Activated CD4-positive, CD25-positive, alpha-beta regulatory T cell (primary cell): ENCODE data around the gene PLCB1.
"Not testable (repeated sequence)": the region's sequence is repeated elsewhere in the genome, so short reads cannot be mapped to it uniquely, and the experiment has no call there.

Experiments
- DNase-seq, 4 experiments: peaks; one replicate each; lab custom pipeline; 2025; lab: John Stamatoyannopoulos, UW

PLCB1 gene

DNA sequence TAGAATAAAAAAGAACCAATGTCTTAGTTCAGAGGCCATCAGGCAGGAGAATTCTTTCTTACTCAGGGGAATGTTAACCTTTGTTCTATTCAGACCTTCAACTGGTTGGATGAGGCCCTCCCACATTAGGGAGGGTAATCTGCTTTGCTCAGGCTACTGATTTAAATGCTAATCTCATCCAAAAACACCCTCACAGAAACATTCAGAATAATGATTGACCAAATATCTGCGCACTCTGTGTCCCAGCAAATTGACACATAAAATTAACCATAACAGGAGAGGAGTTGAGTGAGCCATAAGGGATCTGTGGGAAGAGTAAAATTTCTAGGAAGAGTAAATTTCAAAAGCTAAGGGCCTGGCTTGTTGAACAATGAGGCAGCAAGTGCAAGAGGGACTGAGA is 702.8 kb downstream of the PLCB1 start:
- DNase-seq, result no peak

DNA sequence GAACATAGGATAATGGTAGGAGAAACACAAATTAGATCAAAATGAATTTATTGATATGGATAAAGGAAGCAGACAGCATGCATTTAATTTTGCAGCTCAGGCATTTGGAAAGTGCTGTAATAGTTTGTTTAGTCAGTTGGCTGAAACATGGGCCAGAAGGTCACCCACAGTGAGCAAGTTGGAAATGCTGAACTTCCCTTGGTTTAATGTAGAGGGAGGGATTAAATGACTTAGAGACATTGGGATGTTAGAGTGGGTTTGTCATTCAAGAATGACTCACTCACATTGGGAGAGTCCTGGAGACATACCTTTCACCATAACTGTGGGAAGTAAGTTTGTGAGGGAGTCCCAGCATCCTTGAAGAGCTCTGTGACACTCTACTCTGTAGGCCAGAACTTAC is 705.3 kb downstream of the PLCB1 start:
- DNase-seq, result no peak

DNA sequence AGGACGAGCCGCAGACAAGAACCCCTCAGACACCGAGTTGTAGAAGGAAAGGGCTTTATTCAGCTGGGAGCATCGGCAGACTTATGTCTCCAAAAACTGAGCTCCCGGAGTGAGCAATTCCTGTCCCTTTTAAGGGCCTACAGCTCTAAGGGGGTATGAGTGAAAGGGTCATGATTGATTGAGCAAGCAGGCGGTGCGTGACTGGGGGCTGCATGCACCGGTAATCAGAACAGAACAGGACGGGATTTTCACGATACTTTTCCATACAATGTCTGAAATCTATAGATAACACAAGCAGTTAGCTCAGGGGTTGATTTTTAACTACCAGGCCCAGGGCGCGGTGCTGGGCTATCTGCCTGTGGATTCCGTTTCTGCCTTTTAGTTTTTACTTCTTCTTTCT is 710.5 kb downstream of the PLCB1 start:
- DNase-seq, result no peak

DNA sequence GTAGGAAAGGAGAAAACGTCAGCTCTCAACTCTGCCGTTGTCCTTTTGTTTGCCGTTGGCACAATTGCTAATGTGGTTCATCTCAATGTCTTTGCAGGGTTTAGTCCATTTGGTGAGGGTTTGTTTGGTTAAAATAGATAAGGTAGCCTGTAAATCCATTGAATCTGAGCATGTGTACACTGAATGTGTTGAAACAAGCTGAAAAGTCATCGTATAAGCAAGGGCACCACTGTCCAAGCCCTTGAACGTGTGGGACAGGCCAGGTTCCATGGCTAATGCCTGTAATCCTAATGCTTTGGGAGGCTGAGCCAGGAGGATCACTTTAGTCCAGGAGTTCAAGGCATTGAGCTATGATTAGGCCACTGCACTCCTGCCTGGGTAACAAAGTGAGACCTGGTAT is 712.1 kb downstream of the PLCB1 start:
- no peak for DNase-seq

DNA sequence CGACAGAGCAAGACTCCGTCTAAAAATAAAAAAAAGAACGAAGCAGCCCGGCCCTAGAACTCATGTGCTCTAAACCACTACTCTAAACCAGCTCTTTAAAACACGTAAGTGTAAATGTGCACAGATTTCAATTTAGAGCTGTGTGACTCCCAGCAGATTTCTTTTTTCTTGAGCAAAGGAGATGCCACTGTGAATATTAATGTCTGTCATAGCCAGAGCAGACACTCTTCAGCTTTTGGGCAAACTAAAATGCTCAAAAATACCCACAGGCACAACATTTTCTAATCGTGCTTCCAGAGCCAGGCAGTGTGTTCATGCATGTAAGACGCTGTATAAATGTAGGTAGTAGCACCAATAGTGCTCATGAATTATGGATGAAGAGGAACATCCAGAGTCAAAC is 717.9 kb downstream of the PLCB1 start:
- DNase-seq, result no peak

DNA sequence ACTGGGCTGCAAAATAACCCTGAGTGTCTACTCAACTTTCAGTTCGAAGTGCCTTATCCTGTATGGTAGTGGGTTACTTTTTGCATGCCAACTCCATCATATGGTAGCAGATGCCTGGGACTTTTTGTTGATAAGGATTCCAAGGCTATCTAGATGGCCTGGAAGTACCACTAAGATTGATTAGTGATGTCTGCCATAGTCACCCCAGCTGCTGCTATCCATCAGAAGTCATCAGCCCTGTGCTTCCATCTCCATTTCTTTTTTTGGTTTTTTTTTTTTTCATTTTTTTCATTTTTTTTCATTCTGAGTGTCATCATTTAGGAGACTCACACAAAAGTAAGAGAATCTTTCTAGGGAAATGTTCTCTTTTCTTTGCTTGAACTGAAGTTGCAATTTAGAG is 719.4 kb downstream of the PLCB1 start:
- no peak for DNase-seq

DNA sequence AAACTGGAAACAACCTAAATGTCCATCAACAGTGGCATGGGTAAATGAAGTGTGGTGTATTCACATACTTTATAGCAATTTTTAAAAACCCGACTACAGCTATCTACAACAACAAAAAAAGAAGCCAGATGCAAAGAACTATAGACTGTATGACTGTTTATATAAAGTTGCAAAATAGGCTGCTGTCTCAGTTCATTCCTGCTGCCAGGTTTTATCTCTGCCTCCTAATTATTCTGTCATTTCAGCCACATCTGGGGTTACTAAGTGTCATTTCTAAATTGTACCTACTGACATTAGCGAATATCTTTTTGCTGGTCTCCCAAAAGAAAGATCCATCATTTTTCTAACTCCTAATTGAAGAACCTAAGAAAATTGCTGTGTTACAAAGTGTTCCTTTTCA is 719.9 kb downstream of the PLCB1 start:
- not testable (repeated sequence) for DNase-seq

DNA sequence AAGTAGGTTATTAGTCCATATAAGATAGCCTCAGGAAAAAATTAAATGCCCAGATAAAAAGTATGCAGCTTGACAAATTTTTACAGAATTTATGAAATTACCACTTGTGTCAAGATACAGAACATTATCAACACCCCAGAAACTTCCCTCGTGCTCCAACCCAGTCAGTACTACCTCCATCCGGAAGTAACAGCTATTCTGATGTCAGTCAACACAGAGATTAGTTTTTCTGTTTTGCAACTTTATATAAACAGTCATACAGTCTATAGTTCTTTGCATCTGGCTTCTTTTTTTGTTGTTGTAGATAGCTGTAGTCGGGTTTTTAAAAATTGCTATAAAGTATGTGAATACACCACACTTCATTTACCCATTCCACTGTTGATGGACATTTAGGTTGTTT is 721.1 kb downstream of the PLCB1 start:
- not testable (repeated sequence) for DNase-seq

DNA sequence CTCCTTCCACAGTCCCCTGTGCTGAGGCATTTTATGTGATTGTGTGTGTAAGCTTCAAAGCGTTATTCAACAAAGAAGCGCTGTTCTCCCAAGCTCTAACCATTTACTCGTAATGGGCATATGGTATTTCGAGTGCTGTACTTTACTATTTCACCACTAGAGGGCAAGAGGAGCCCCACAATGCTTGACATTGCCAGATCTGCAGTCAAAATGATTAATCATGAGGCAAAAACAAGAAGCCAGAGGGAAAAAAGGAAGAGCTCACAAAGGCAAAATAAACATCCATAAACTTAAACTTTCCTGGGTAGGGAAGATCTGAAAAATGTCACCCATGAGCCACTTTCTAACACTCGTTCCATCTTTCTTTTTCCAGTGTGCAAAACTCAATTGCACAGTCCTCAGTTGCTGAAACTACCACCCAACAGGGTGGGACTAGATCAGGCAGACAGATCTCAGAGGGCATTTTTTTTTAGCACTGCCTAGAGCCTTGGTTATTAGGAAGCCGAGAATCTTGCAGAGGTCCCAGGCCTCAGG is 721.8 kb downstream of the PLCB1 start:
- no peak for DNase-seq

DNA sequence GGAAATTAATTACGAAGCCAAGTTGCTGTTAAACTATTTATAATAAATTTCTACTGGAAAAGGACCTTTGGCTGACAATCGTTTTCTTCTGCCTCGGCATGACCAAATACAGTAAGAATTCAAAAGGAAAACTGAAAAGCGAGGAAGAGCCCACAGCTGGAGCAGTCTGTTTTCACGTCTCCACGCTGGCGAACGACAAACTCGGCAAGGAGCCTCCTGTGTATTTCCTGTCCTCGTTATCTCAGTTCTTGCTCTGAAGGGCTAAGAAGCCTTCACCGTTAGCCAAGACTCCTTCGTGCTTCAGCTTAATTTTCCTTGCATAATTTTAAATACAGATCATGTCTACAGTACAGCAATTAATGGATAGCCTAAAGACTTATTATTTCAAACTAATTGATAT is 722.5 kb downstream of the PLCB1 start:
- DNase-seq, result no peak

DNA sequence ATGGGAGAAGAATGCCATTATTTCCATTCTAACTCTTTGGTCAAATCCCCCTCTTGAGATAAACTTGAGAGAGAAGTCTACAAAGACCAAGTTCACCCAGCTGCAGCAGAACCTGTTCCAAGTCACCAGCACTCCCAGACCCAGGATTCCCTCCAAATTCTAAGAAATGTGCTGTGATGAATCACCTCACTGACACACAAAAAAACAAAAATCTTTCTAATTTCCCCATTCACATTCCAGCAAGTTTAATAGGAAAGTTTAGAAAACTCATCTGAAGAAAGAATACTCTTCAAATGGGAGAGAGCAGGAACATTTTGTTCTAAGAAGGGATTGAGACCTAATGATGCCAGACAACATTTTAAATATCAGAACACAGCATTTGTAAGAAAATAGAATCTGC is 723.2 kb downstream of the PLCB1 start:
- DNase-seq, result no peak

DNA sequence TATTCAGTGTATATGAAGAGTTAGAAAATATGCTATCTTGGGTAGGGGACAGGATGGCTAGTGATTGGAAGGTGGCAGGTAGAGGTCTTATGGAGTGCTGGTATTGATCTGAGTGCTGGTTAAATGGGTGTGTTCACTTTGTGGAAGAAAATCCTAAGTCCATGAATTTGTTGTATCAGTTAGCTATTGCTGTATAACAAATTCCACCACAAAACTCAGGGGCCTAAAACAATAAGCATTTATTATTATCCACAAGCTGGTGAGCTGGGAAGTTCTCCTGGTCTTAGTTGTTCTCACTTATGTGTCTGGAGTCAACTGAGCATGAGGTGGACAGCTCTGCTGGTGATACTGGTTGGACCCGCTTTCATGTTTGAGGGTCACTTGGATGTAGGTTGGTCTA is 724.6 kb downstream of the PLCB1 start:
- DNase-seq, result no peak

DNA sequence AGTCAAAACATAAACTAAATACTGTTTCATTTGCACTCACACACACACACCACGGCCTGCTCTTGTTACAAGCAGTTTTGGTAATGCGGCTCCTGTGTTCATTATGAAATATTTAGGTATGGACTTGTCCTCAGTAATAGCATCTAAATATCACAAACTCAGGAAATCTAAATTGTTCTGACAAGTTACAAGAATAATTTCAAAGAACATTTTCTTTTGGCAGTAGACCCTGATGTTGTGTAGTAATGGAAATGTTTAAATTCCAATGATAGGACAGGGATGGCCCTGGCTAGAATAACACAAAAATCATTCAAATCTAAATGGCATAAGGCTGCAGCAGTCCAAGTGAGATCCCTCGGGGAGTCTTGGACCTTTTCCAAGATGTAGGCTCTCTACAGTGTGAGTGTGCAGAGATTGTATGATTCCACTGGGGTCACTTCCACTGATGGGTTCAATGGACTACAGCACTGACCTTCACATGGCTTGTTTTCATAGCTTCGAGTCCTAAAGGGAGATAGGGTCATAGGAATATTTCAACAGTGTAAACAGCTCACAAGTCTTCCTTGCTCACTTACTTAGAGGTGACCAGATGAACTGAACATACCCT is 726.2 kb downstream of the PLCB1 start:
- no peak for DNase-seq

DNA sequence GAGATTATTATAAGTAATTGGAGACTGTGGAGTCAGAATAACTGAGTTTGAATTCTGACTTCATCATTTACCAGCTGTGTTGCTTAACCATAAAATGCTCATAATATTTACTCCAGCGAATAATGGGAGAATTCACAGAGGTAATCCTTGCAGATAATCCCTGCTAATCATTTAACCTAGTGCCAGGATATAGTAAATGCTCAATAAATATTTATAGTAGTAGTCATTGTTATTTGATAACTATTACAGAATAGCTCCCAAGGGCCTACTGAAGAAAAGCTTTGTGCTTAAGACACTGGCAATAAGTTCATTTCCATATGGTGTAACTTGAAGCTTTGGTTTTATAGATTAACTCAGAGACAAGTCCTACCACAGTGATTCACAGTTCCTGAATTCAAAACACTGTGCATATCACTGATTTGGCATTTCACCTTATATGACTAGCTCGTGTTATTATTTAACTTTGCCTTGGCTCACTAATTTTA is 728.0 kb downstream of the PLCB1 start:
- no peak for DNase-seq

DNA sequence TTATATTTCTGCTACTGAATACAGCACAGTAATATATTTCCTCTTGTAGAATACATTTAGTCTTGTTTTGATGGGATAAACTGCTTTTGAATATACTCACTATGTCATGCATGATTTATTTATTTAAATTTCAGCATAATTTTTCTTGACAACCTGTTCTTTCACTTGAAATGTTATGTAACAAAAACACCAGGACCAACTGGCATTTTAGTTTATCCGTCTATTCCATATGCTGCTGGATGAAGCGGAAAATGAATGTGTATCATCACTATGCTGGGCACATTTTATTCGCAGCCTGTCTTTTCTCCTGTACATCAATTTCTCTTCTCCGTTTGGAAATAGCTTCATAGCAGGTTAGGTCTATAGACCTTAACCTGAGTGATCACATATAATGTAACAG is 730.0 kb downstream of the PLCB1 start:
- DNase-seq, result no peak

DNA sequence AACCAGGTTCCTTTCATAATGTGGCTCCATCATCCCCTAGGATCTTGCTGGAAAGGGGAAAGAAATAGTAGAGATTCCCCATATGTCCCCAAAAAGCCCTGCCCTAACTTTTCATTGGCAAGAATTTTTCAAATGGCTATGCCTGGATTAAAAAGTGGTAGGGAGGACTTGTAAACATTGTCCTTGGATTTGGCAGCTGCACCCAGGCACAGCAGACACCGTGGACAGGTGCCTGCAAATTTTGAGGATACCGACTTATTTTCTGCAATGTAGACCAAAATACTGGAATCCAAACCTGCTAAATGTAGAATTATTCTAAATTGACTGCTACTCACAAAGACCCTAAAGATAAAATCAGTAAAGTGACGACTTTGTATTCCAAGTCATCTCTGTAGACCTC is 733.6 kb downstream of the PLCB1 start:
- no peak for DNase-seq

DNA sequence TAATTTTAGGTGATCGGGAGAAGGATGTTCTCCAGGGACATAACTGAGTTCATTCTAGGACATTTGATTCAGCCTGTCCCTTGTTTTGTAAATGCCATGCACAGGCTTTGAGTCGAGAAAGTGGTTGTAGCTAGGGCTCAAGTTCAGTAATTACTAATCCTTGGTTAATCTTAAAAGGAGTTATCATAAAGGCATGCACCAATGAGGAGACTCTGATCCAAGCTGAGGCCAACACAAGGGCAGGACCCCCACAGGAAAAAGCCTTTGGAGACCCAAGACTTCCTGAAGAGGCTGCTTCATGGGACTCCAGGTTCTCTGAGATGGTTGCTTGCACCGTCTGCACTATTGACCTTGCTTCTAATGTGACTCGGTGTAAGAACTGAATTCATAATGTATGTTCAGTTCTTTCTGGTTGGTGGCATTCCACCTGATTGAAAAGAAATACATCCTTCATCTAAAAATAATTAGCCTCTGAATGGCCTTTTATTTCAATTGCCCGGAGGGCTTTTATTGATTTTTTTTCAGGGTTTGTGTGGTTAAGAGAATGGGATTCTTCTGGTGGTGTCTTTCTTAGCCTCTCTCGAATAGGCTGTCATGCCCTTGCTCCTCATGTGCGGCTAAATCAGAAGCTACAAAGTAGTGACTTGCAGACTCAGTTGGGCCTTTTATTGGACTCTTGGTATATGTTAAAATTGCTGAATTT is 735.1 kb downstream of the PLCB1 start:
- no peak for DNase-seq

DNA sequence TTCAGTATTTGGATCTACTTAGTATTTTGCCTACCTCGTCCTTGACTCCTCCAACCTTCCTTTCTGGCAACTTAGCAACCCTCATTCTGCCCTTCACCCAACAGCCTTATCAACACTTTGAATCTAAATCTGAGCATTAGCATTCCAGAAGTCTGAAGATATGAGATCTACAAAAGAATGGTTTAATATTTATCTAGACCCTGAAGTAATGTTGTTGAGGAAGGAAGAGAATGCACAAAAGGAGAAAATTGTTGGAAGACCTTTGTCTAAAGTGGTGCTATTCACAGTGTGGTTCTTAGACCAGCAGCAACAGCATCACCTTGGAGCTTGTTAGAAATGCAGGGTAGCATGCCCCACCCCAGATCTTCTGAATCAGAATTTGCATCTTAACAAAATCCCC is 738.6 kb downstream of the PLCB1 start:
- DNase-seq, result no peak

DNA sequence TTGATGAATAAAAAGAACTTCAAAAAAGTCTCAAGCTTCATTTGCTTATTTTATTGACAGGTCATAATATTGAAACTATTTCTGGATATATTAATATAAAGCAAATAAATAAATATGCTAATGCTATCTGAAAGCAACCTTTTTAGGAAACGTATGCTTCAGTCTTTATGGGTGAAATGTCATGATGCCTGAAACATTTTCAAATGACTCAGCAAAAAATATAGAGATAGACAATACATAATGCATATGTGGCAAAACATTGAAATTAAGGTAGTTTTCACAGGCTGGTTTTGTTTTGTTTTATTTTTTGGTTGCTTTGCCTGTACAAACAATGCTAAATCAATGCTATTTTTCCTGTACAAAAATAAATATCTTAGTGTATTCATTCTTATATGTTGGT is 742.4 kb downstream of the PLCB1 start:
- no peak for DNase-seq

DNA sequence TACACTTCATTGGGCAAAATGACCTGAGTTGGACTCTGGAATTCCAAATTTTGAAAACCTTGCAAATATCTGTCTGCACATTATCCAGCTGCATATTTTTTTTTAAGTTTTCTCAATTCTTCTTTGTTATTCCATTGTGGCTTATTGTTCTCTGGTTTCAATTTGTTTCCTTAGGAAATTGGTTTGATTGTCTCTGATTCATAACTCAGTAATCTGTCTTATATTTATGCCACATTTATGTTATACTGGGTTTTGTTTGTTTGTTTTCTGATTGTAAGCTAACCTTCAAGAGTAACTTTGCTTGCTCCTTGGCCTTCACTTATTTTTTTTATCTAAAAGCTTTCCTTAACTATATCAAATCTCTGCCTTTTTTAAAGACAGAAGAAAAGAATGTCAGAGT is 743.5 kb downstream of the PLCB1 start:
- DNase-seq, result no peak

DNA sequence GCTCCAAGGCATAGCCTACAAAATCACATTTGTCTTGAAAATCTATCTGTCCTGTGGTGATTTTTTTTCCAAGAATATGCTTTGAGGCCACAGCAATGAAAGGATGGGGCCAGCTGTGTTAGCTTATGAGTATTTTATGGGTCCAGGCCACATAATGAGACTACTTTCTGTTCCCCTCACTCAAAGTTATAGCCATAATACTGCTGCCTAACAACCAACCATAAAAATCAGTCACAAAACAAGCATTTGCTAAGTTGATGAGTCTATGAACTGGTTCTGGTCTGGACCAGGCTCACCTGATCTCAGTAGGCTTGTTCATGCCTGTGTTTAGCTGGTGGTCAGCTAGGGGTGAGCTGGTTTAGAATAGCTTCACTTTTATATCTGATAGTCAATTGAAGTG is 744.3 kb downstream of the PLCB1 start:
- no peak for DNase-seq

DNA sequence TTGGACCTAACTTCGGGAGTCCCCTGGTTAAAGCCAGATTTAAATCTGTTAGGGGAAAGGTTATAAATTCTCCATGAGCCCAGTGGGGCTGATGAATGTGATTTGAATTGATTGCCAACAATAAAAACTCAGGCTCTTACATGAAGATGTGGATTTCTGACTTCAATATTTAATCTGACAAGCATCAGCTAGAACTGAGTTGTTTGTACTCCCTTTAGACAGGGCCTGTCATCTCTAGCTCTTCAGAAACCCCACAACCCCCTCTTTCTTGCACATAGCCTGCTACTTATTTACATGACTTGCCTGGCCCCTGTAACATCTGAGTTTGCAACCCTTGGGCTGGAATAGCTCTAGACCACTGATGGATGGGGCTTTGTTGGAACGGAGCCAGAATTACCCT is 745.2 kb downstream of the PLCB1 start:
- no peak for DNase-seq

DNA sequence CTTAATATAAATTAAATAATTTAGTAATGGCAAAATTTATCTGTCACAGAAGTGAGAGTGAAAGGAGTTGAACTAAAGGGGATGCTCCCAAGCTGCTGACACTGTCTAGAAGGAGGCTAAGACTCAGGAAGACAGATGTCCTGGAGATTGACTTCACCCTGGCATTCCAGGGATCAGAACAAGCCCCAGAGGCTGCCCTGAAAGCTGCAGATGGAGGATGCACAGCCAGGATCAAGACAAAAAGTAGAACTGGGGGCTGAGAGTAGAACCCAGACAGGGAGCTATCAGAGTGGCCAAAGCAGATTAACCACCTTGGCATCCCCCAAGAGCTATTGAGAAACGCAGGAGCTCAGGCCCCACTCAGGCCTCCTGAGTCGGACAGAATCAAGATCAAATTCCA is 747.6 kb downstream of the PLCB1 start:
- no peak for DNase-seq
